VCaP (cell line): ENCODE results near the gene POLR3E.
A peak's percentile ranks its signal among the peaks of the same experiment; 100 is the strongest.

Source experiments
- H3K27ac ChIP-seq: fragments of 450-650 bp; 2 replicates; pipeline ENCODE4 v1.5.1; 2017
- TF ChIP-seq, protein P1 (sequence below): fragments of 450-650 bp; conservative IDR thresholded peaks from 2 replicates; pipeline ENCODE4 v1.5.1; 2017; ENCODE audit warnings: mild to moderate bottlenecking, moderate library complexity

The POLR3E gene

DNA sequence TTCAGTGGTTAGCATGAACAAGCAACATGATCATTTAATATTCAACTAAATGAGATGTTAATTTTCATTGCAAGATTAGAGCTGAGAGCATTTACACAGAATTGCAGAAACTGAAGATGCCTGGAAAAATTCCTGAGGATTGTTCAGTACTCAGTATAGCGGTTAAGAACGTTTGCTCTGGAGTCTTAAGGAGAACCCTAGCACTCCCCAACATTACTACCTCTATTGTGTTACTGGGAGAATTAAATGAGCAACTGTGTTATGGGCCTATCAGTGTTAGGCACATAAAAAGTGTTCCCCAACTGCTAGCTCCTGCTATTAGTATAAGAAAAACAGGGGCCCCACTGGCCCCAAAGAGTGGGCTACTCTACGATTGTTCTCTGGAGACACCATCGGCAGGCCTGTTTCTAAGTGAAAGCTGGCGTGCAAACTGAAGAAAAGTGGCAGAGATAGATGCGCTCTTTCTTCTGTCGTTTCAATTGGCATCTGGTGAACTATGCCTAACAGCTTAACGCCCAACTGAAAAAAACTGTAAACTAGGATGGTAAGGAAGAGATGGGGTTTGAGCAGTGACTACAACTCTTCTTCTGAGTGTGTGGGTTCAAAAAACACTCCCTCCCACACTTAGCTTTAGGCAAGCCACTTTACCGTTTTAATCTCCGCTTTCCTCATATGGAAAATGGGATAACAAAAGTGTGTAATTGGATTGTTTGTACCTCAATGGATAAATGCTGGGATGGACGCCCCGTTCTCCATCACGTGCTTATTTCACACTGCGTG is 75.9 kb downstream of the POLR3E start:
- TF ChIP-seq, protein P1, sequence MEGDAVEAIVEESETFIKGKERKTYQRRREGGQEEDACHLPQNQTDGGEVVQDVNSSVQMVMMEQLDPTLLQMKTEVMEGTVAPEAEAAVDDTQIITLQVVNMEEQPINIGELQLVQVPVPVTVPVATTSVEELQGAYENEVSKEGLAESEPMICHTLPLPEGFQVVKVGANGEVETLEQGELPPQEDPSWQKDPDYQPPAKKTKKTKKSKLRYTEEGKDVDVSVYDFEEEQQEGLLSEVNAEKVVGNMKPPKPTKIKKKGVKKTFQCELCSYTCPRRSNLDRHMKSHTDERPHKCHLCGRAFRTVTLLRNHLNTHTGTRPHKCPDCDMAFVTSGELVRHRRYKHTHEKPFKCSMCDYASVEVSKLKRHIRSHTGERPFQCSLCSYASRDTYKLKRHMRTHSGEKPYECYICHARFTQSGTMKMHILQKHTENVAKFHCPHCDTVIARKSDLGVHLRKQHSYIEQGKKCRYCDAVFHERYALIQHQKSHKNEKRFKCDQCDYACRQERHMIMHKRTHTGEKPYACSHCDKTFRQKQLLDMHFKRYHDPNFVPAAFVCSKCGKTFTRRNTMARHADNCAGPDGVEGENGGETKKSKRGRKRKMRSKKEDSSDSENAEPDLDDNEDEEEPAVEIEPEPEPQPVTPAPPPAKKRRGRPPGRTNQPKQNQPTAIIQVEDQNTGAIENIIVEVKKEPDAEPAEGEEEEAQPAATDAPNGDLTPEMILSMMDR: no peak
- peak overlapping the region; percentile 77 for H3K27ac ChIP-seq

GRCh38 chr16:22373662-22374310 is 76.6 kb downstream of the POLR3E start:
- H3K27ac ChIP-seq: peak overlapping the region; percentile 77
- TF ChIP-seq, protein P1: no peak

DNA sequence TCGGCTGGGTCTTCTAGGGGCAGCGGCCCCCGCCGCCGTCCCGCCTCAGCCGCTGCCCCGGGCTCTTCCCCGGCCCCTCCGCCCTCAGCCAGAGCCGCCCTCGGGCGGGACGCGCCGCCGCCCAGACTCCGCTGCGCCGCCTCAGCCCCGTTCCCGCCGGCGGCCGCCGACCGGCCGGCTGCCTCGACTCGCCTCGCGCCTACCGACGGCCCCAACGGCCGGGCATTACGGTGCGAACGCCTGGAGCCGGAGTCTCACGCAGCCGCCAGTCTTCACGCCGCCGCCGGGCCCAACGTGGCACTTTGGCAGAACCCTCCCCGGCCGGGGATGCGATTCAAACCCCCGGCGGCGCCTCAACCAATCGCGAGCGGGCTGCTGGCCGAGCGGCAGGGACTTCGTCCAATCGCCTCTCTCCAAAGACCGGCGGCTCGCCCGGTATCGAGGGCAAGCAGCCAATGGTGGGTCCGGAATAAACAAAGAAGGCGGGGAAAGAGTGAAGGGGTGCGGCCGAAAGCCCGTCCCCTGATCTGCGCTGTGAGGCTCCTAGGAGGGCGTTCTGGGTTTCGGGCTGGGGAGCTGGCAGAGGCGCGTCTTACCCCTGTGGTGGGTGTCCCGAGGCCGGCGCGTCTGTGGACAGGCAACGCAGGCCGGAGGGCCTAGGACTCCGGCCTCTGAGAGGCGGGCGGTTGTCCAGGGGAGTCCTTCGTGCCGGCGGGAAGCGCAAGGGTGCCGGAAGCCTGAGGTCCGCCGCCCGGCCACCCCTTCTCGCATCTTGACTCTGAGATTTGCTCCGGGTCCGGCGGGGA is 77.3 kb downstream of the POLR3E start, which contains the start of gene CDR2:
TSS of gene CDR2 (minus strand) at position 309 of the 806 bp plus-strand sequence. CDS start 310 bp downstream, outside the sequence.
- peak within 1 kb of the TSS; percentile 77 for H3K27ac ChIP-seq
- TF ChIP-seq, protein P1: no peak

GRCh38 chr16:22375117-22375962 is 78.1 kb downstream of the POLR3E start:
- peak overlapping the region; percentile 77 for H3K27ac ChIP-seq

DNA sequence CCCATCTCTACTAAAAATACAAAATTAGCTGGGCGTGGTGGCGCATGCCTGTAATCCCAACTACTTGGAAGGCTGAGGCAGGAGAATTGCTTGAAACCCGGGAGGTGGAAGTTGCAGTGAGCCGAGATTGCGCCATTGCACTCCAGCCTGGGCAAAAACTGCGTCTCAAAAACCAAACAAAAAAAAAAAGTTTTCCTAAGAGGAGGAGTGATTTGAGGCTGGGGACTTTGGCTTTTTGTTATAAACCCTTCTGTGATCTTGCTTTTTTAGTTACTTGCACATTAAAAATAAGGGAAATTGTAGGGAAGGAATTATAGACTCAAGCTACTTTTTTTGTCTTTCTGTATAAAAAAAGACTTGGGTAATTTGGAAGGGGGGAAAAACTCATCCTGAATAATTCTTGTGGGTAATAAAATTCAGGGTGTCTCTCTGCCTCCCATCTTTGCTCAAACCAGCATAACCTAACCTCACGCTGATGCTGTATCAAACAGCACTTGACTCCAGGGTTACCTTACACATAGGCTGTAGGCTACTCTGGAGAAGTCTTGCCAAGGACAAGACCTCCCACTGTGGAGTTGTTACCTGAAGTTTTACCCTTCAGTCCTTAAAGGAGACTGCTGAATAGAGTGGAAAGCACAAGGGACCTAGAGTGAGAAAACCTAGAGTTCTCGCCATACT is 78.9 kb downstream of the POLR3E start:
- TF ChIP-seq, protein P1: no peak
- H3K27ac ChIP-seq: no peak overlapping the region

More at GRCh38 chr16:22375117-22375962, 78.1 kb downstream of the POLR3E start:
- TF ChIP-seq, protein P1: no peak

DNA sequence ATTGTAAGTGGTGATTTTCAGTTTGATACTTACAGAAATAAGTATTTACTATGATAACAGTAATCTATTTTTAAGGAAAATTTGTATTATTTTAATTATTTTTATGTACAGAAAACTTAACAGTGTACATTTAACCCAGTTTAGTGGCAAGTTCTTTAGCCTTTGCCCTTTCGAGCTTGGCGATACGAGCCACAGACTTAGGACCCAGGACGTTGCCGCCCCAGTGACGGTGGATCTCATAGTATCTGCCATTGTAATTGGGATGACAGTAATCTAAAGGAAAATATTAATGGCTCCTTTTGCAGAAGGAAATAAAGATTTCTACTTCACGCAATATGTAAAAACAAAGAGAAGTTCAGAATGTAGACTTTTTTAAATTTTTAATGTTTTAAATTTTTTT is 82.4 kb downstream of the POLR3E start:
- TF ChIP-seq, protein P1: no peak
- no peak overlapping the region for H3K27ac ChIP-seq
